HG03575 (cell line): ENCODE measurements around the gene NKAIN4.

ENCODE experiments used
- ATAC-seq: cut with Tn5 transposase; IDR thresholded peaks from one replicate; pipeline ENCODE4 v1.9.1; 2021; ENCODE audit not compliant: unreplicated experiment, insufficient number of reproducible peaks, low FRiP score; ENCODE audit errors: extremely low read depth

NKAIN4 gene

GRCh38 chr20:63246490-63247288 lies 7.6 kb downstream of the NKAIN4 start:
- no peak for ATAC-seq

- no peak for ATAC-seq
Measured at GRCh38 chr20:63244468-63244867, 9.8 kb downstream of the NKAIN4 start.

- ATAC-seq, result no peak
Measured at GRCh38 chr20:63243604-63244247, 10.5 kb downstream of the NKAIN4 start.

GRCh38 chr20:63242736-63243135 lies 11.5 kb downstream of the NKAIN4 start:
- no peak for ATAC-seq

GRCh38 chr20:63241272-63241671 lies 13.0 kb downstream of the NKAIN4 start:
- no peak for ATAC-seq

- no peak for ATAC-seq
Measured at GRCh38 chr20:63240004-63240403, 14.3 kb downstream of the NKAIN4 start.

GRCh38 chr20:63239431-63239830 lies 14.8 kb downstream of the NKAIN4 start:
- no peak for ATAC-seq

GRCh38 chr20:63238514-63239125 lies 15.6 kb downstream of the NKAIN4 start:
- no peak for ATAC-seq

- no peak for ATAC-seq
Measured at GRCh38 chr20:63238031-63238430, 16.2 kb downstream of the NKAIN4 start.

GRCh38 chr20:63236116-63236837 lies 18.0 kb downstream of the NKAIN4 start:
- ATAC-seq, result no peak

- no peak for ATAC-seq
Measured at GRCh38 chr20:63235399-63235983, 18.8 kb downstream of the NKAIN4 start, which contains the start of gene BIRC7. TSS of gene BIRC7 (plus strand) at chr20:63235905. CDS start at chr20:63236097, 192 bp downstream.

- ATAC-seq, result no peak
Measured at GRCh38 chr20:63234693-63235398, 19.4 kb downstream of the NKAIN4 start.

- ATAC-seq, result no peak
Measured at GRCh38 chr20:63233924-63234323, 20.3 kb downstream of the NKAIN4 start.

GRCh38 chr20:63233061-63233344 lies 21.3 kb downstream of the NKAIN4 start:
- no peak for ATAC-seq

GRCh38 chr20:63232235-63233060 lies 21.8 kb downstream of the NKAIN4 start:
- ATAC-seq, result no peak

GRCh38 chr20:63230800-63231268 lies 23.4 kb downstream of the NKAIN4 start:
- no peak for ATAC-seq

GRCh38 chr20:63228806-63229205 lies 25.5 kb downstream of the NKAIN4 start:
- no peak for ATAC-seq

GRCh38 chr20:63227260-63227659 lies 27.0 kb downstream of the NKAIN4 start:
- no peak for ATAC-seq
